SK-N-SH treated with all-trans-retinoic acid at 6 μM for 48 hours (cell line): ENCODE data around the gene STIP1.
A peak's percentile ranks its signal among the peaks of the same experiment; 100 is the strongest.

Source experiments
- ATAC-seq: fragments of 200-7000 bp; cut with Tn5 transposase; 3 replicates; pipeline ENCODE4 v1.9.1; 2020; ENCODE audit warnings: mild to moderate bottlenecking, moderate library complexity
- ARNTL ChIP-seq: fragments of 450-650 bp; formaldehyde crosslinking; IDR thresholded peaks from 2 replicates; pipeline ENCODE4 v1.5.0; 2020; ENCODE audit warnings: low read depth, mild to moderate bottlenecking, moderate library complexity, borderline replicate concordance
- BACH2 ChIP-seq: fragments of 250-450 bp; sonication (Bioruptor Pico); IDR thresholded peaks from 2 replicates; pipeline ENCODE4 v1.9.0; 2021; ENCODE audit warnings: mild to moderate bottlenecking, borderline replicate concordance
- CREB5 ChIP-seq: fragments of 250-450 bp; sonication (Bioruptor Pico); IDR thresholded peaks from 2 replicates; pipeline ENCODE4 v1.5.1; 2020; ENCODE audit warnings: low read depth, mild to moderate bottlenecking, moderate library complexity
- CSDC2 ChIP-seq: fragments of 250-450 bp; sonication (Bioruptor Pico); IDR thresholded peaks from 2 replicates; pipeline ENCODE4 v1.5.0; 2020; ENCODE audit warnings: mild to moderate bottlenecking, moderate library complexity
- CSRNP3 ChIP-seq: fragments of 250-450 bp; sonication (Bioruptor Pico); IDR thresholded peaks from 2 replicates; pipeline ENCODE4 v1.5.1; 2021; ENCODE audit warnings: mild to moderate bottlenecking, moderate library complexity
- ESRRG ChIP-seq: fragments of 250-450 bp; sonication (Bioruptor Pico); IDR thresholded peaks from 2 replicates; pipeline ENCODE4 v1.6.1; 2021; ENCODE audit warnings: mild to moderate bottlenecking
- GLIS3 ChIP-seq: fragments of 250-450 bp; sonication (Bioruptor Pico); IDR thresholded peaks from 2 replicates; pipeline ENCODE4 v1.5.0; 2020; ENCODE audit warnings: mild to moderate bottlenecking, moderate library complexity
- ISL1 ChIP-seq: fragments of 250-450 bp; sonication (Bioruptor Pico); IDR thresholded peaks from 2 replicates; pipeline ENCODE4 v2.1.2; 2022; ENCODE audit warnings: mild to moderate bottlenecking, moderate library complexity
- OSR1 ChIP-seq: fragments of 250-450 bp; sonication (Bioruptor Pico); IDR thresholded peaks from 2 replicates; pipeline ENCODE4 v1.8.0; 2022; ENCODE audit warnings: moderate library complexity, mild to moderate bottlenecking, inconsistent platforms
- PATZ1 ChIP-seq: fragments of 250-450 bp; sonication (Bioruptor Pico); IDR thresholded peaks from 2 replicates; pipeline ENCODE4 v1.8.0; 2020; ENCODE audit warnings: mild to moderate bottlenecking, moderate library complexity, borderline replicate concordance
- POU6F1 ChIP-seq: fragments of 250-450 bp; sonication (Bioruptor Pico); IDR thresholded peaks from 2 replicates; pipeline ENCODE4 v1.8.0; 2021; ENCODE audit warnings: low read depth, mild to moderate bottlenecking, moderate library complexity, borderline replicate concordance
- PPARA ChIP-seq: fragments of 250-450 bp; sonication (Bioruptor Pico); IDR thresholded peaks from 2 replicates; pipeline ENCODE4 v1.5.0; 2020; ENCODE audit warnings: mild to moderate bottlenecking, borderline replicate concordance
- RARB ChIP-seq: fragments of 250-450 bp; sonication (Bioruptor Pico); IDR thresholded peaks from 2 replicates; pipeline ENCODE4 v1.8.0; 2021; ENCODE audit warnings: mild to moderate bottlenecking, moderate library complexity
- SNAI2 ChIP-seq: fragments of 250-450 bp; sonication (Bioruptor Pico); IDR thresholded peaks from 2 replicates; pipeline ENCODE4 v1.5.0; 2020; ENCODE audit warnings: mild to moderate bottlenecking, moderate library complexity
- TCF4 ChIP-seq: fragments of 250-450 bp; sonication (Bioruptor Pico); IDR thresholded peaks from 2 replicates; pipeline ENCODE4 v1.8.0; 2021; ENCODE audit warnings: mild to moderate bottlenecking, moderate library complexity, borderline replicate concordance
- TOX ChIP-seq: fragments of 250-450 bp; sonication (Bioruptor Pico); IDR thresholded peaks from 2 replicates; pipeline ENCODE4 v1.8.0; 2021; ENCODE audit warnings: mild to moderate bottlenecking, moderate library complexity, borderline replicate concordance
- TSHZ2 ChIP-seq: fragments of 250-450 bp; sonication (Bioruptor Pico); IDR thresholded peaks from 2 replicates; pipeline ENCODE4 v1.5.0; 2020; ENCODE audit warnings: mild to moderate bottlenecking, moderate library complexity
- ZC3H10 ChIP-seq: fragments of 250-450 bp; sonication (Bioruptor Pico); IDR thresholded peaks from 2 replicates; pipeline ENCODE4 v1.5.1; 2021; ENCODE audit warnings: mild to moderate bottlenecking, moderate library complexity
- ZFP3 ChIP-seq: fragments of 250-450 bp; sonication (Bioruptor Pico); IDR thresholded peaks from 2 replicates; pipeline ENCODE4 v1.5.0; 2020; ENCODE audit warnings: mild to moderate bottlenecking, moderate library complexity
- ZFP30 ChIP-seq: fragments of 450-650 bp; formaldehyde crosslinking; IDR thresholded peaks from 2 replicates; pipeline ENCODE4 v1.5.0; 2022; ENCODE audit warnings: mild to moderate bottlenecking, moderate library complexity
- ZNF8 ChIP-seq: fragments of 450-650 bp; formaldehyde crosslinking; IDR thresholded peaks from 2 replicates; pipeline ENCODE4 v1.5.0; 2020; ENCODE audit warnings: mild to moderate bottlenecking, moderate library complexity

Gene STIP1

GRCh38 chr11:64203421-64204079, 17.6 kb downstream of the STIP1 start (continued):
- TF ChIP-seq POU6F1 (CRISPR knock-in tag) (no peak), PPARA (CRISPR knock-in tag) (no peak), ARNTL (CRISPR knock-in tag) (no peak), BACH2 (no peak)

GRCh38 chr11:64204080-64204440, 18.1 kb downstream of the STIP1 start:
- TF ChIP-seq GLIS3 (CRISPR knock-in tag) = no peak
- no peak for TF ChIP-seq ZC3H10 (CRISPR knock-in tag)
- no peak for TF ChIP-seq ISL1 (CRISPR knock-in tag)
- no peak for TF ChIP-seq ESRRG (CRISPR knock-in tag)
- no peak for TF ChIP-seq SNAI2 (CRISPR knock-in tag)
- TF ChIP-seq CSDC2 (CRISPR knock-in tag) = no peak
- no peak for TF ChIP-seq RARB (CRISPR knock-in tag)
- TF ChIP-seq TSHZ2 = no peak
- no peak for ATAC-seq

- peak; percentile 82 for ATAC-seq
- TF ChIP-seq OSR1 = no peak
- no peak for TF ChIP-seq TCF4 (CRISPR knock-in tag)
- no peak for TF ChIP-seq SNAI2 (CRISPR knock-in tag)
- no peak for TF ChIP-seq BACH2
- TF ChIP-seq PATZ1 = no peak
- TF ChIP-seq RARB (CRISPR knock-in tag) = no peak
- TF ChIP-seq ZC3H10 (CRISPR knock-in tag) = no peak
- TF ChIP-seq ESRRG (CRISPR knock-in tag) = no peak
- TF ChIP-seq ZFP30 (CRISPR knock-in tag) = no peak
- TF ChIP-seq ZNF8 (CRISPR knock-in tag) = no peak
- TF ChIP-seq TOX (CRISPR knock-in tag) = no peak
- no peak for TF ChIP-seq ZFP3 (CRISPR knock-in tag)
- no peak for TF ChIP-seq PPARA (CRISPR knock-in tag)
- no peak for TF ChIP-seq POU6F1 (CRISPR knock-in tag)
- no peak for TF ChIP-seq GLIS3 (CRISPR knock-in tag)
- TF ChIP-seq ISL1 (CRISPR knock-in tag) = no peak
- no peak for TF ChIP-seq CSRNP3
- TF ChIP-seq CREB5 (CRISPR knock-in tag) = no peak
- TF ChIP-seq TSHZ2 = no peak
- no peak for TF ChIP-seq CSDC2 (CRISPR knock-in tag)
These were observed 18.6 kb downstream of the STIP1 start for GRCh38 chr11:64204464-64204989.
